ENCODE results near the gene PLCG2.
"Not testable (repeated sequence)": the region's sequence is repeated elsewhere in the genome, so short reads cannot be mapped to it uniquely, and the experiment has no call there.

Gene PLCG2

DNA sequence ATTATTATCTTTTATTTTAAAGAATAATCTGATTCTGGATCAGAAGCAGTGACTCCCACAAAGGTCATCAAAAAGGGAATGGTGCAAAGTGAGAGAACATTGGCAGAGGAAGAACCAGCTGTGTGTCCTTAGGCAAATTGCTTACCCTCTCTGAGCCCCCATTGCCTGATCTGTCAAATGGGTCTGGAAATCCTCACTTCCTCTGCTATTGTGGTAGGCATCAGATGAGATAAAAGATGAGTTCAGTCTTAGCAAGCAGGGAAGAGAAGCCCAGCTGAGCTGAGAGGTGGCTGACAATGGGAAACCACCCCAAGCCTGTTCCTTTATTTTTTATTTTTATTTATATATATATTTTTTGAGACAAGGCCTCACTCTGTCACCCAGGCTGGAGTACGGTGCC lies 24.2 kb upstream of the PLCG2 start:
- DNase-seq (ENCODE audit: low read depth) = no peak

DNA sequence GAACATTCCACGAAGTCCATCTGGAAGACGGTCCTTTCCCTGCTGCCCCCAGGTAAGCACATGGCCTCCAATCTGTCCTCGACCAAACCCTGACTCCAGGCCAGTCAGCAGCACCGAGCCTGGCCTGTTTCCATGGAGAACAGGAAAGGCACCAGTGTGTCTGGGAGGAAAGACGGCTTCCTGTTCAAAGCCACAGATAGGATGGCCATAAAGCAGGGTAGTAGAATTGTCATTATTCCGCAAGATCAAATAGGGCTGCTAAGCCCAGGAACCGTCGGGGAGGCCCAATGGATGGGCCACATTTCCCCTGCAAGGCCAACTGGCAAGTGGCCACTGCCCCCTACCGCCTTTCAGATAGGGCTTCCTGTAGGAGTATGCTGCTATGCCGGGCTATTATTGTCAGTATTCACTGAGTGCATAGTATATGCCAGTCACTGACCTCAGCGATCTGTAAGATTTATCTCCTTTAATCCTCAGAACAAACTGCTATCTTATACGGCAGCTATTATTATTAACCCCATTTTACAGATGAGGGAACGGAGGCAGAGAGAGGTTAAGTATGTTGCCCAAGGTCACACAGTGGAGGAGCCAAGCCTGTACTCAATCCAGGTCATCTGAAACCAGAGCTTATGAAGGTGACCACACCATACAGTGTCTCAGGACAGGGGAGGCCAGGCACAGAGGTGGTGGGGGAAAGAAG lies 23.0 kb upstream of the PLCG2 start:
- no peak for DNase-seq (ENCODE audit: low read depth)

DNA sequence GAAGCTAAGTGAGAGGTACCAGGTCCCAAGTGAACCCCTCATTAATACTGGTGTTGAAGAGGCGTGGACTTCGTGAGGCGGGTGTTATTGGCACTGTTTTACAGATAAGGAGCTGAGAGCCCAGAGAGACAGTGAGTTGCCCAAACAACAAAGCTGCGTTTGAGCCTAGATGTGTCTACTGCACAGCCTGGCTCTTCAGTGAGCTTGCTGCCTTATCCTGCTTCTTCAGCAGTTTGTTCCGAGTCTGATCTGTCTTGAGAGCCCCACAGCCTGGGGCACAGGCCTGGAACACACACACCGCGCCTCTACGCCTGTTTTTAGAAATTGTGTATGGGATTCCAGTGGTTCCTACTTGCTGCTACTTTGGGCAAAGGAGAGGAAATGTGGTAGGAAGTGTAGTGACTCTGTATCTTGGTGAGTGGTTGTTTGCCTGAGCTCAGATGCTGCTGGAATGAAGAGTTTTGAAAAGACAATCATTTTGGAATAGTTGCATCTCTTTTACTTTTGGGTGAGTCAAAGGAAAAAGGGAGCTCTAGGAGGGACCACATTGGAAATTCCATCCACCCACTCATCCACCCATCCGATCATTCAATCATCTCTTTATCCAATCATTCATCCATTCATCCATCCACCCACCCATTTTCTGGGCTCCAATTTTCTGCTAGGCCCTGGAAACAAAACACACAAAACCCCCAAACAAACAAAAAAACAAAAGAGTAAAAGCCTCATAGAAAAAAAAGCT lies 22.3 kb upstream of the PLCG2 start:
- no peak for DNase-seq (ENCODE audit: low read depth)

DNA sequence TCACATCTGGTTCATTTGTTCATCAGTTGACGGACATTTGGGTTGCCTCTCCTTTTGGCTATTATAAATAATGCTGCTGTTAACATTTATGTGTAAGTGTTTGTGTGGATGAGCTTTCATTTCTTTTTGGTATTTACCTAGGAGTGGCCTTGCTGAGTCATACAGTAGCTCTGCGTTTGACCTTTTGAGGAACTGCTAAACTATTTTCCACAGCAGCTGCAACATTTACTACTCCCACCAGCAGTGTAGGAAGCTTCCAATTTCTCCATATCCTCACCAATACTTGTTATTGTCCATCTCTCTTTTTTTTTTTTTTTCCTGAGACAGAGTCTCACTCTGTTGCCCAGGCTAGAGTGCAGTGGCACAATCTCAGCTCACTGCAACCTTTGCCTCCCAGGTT lies 20.7 kb upstream of the PLCG2 start:
- no peak for DNase-seq (ENCODE audit: low read depth)

DNA sequence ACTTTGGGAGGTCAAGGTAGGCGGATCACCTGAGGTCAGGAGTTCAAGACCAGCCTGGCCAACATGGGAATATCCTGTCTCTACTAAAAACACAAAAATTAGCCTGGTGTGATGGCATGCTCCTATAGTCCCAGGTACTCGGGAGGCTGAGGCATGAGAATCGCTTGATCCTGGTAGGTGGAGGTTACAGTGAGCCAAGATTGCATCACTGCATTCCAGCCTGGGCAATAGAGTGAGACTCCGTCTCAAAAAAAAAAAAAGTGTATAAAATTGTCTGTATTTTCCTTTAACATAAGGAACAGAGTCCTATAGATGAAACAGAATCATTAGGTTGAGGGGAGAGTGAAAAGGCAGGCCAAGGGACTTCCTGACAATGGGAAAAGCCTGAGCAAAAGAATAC lies 16.8 kb upstream of the PLCG2 start:
- DNase-seq (ENCODE audit: low read depth) = not testable (repeated sequence)

DNA sequence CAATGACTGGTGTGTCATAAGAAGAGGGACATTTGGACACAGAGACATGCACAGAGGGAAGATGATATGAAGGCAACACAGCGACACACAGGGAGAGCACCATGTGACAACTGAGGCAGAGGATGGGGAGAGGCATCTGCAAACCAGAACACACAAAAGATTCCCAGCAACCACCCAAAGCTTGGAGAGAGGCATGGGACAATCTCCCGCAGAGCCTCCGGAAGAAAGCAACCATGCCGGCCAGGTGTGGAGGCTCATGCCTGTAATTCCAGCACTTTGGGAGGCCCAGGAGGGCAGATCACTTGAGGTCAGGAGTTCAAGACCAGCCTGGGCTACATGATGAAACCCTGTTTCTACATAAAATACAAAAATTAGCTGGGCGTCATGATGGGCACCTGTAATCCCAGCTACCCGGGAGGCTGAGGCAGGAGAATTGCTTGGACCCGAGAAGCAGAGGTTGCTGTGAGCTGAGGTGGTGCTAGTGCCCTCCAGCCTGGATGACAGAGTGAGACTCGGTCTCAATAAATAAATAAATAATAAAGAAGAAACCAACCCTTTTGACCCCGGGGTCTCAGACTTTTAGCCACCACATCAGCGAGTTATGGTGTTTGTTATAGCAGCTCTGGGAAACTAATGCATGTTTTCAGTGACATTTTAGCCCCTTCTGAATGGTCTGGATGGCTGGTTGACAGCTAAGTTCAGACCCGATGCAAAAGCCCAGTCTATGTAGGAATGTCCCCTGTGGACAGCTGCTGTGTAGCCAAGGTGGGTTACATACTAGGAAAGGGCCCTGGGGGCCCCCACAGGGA lies 13.8 kb upstream of the PLCG2 start:
- no peak for DNase-seq (ENCODE audit: low read depth)

DNA sequence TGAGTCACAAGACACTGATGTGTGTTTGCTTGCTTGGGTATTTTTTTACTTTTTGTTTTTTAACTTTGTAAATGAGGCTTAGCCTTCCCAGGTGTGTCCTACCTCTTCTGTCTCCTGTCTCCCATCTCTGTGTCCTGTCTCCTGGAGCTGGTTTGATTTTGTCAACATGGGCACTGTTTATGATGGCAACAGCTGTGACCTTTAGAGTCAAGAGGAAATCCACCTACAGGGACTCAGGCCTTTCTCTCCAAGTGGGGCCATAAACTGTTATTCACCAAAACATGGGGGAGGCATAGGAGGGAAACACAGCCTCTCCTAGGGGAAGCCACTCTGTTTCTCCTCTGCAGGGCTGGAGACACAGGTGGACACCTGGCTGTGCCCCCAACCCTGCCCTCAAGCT lies 13.1 kb upstream of the PLCG2 start:
- DNase-seq (ENCODE audit: low read depth) = no peak

DNA sequence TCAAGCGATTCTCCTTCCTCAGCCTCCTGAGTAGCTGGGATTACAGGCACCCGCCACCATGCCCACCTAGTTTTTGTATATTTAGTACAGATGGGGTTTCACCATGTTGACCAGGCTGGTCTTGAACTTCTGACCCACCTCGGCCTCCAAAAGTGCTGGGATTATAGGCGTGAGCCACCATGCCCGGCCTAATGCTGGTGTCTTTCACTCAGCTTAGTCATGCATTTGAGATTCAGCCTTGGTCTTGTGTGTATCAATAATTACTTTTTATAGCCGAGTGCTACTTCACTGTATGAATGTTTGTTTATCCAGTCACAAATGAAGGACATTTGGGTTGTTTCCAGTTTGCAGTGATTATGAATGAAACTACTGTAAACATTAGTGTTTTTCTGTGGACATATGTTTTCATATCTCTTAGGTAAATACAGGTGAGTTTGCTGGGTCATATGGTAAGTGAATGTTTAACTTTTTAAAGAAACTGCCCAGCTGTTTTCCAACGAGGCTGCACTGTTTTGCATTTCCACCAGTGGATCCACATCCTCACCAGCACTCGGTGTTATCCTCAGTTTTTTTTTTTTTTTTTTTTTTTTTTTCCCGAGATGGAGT lies 11.0 kb upstream of the PLCG2 start:
- no peak for DNase-seq (ENCODE audit: low read depth)

DNA sequence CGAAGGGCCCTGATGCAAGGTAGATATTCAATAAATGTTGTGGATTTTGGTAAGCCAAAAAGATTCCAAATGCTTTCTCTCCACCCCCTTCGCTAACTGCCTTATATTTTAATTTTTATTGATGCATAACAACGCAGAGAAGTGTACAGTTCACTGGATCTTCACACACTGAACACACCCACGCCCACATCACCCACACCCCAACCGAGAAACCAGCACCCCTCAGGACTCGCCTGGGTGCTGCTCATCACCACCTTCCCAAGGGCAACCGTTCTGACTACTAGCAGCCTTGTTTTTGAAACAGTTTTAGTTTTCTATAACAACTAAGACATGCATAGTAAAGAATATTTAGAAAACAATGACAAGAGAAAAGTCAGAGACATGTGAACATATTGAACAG lies 9.1 kb upstream of the PLCG2 start:
- no peak for DNase-seq (ENCODE audit: low read depth)

DNA sequence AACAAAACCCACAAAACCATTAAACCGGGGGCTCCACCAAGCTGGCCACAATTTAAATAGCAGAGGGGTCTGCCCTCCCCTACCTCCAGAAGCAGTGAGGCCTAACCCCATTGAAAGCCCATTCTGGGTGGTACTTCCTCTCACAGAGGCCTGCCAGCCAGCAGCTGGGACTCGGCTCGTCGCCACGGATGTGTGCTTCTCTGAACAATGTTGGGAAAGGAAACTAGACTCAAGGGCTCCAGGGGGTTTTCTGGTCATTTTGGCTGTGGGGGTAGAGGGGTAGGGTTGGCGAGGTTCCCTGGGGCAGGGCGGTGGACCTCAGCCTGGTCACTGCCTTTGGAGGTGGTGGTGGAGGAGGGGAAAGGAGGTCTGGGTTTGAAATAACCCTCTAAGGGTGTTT lies 4.7 kb upstream of the PLCG2 start:
- DNase-seq (ENCODE audit: low read depth) = no peak

DNA sequence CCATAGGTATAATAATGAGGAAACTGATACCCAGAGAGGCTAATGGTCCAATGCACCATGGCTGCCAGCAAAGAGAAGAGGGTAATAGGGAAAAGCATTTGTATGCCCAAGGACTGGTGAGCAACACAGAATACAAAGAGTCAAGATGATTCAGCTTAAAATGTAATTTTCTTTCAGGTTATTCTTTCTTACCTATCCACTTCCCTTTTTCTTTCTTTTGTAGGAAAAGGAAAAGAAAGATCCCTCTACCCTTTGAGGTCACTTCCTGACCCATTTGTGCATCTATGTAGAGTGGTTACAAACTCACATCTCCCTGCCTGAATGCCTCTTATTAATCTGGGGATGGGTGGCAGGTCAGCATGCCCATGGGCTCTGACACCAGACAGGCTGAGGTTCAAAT lies 3.5 kb upstream of the PLCG2 start:
- DNase-seq (ENCODE audit: low read depth) = no peak

DNA sequence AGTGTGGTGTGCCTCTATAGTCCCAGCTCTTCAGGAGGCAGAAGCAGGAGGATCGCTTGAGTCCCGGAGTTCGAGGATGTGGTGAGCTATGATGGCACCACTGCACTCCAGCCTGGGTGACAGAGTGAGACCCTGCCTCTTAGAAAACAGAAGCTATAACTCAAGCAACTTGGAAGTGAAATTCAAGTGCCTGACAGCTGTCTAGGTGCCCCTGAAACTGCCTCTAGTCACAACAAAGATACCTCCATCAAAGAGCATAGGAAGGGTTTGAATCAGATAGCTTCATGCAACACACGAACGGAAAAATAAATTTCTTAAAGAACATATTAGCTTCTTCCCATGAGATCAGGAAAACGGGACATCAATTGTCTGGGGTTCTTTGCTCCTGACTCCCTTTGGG lies 860 bp upstream of the PLCG2 start:
- no peak for DNase-seq (ENCODE audit: low read depth)

DNA sequence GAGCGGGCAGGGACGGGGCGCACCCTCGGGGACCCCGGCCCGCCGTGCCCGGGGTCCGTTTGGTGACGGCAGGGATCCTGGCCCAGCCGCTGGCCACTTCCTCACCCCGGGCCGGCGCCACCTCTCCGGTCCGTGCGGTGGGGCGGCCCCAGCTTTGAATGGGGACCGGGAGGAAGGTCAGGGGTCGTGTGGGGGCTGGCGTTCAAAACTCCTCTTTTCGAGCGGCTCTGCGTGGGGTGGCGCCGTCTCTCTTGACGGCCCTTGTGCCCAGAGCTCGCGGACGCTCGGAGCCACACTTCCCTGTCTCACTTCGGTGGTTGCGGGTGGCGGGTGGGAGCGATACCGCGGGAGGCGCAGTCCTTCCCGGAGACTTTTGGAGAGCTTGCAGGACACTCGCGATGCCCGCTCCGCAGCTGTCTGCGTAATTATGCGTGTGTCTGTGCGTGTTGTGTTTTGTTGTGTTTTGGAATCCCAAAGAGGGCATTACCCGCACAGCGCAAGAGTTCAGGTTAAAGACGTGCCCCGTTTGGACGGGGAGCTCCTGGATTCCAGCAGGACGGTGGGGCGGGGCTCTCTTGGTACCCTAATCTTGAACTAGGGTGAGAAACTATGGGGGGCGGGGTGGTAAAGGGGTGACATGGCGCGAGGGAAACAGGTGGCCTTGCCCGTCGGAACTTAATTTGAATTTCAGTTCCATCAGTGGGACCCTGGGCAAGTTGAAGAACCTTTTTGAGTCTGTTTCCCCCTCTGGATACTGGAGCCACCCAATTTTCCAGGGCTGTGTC lies 637 bp downstream of the PLCG2 start:
- DNase-seq (ENCODE audit: low read depth) = no peak

DNA sequence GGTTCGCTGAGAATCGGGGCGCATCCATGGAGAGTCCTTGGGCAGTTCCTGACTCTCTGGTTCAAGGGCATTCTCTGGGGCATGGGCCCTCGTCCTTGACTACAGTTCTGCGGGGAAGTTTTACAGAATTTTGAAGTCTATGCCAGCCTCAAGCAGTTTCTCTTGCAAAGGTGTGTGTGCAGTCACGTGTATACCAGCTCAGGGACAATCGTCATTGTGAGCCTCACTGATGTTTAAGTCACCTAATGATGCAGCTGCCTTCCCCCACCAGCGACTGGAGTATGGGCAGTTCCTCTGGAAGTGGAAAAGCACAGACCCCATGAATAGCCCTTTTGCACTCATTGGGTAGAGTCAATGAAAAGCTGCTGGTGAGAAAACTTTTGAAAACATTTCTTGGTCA lies 1.3 kb downstream of the PLCG2 start:
- DNase-seq (ENCODE audit: low read depth) = no peak

DNA sequence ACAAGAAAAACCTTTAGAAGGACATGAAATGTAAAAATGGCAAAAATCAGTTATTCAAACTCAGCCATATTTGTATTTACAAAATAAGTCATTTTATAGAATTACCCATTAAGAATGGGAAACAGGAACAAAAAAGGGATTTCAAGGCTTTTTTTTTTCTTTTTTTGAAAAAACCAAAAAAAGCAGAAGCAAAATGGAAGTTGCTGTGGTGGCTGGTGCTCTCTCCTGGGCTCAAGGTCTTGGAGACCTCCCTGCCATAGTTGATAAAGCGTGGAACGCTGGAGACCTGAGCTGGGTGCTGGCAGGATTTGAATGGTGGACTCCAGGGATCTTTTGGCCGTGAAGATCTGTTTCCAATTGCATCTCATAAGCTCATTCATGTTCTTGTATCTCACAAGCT lies 3.1 kb downstream of the PLCG2 start:
- no peak for DNase-seq (ENCODE audit: low read depth)

DNA sequence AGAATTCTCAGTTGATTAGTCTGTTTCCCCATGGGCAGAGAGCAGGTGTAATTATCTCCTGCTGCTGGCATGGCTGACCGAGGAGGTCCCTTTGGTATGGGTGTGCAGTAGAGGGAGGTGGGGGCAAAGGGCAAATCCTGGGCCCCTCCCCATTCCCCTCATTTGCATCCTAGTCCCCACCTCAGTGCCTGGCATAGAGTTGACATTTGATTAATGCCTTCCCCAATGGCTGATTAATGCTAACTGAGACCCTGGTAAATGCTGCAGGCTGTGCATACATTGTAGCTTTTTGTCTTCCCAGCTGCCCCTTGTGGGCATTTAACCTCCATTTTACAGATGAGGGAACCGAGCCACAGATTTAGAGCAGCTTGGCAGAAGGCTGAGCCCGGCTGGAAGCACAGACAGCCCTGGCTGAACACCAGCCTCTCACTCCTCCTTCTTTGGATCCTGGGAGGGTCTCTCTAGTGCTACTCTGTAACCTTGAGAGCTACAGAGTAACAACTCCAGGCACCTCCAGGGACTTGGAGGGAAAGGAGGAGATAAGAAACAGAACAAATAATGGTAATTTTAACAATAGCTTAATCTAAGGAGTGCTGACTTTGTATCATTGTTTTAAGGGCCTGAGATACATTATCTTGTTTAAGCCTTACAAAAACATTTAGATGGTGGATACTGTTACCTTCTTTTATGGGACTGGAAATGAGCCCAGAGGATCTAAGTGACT lies 5.1 kb downstream of the PLCG2 start:
- DNase-seq (ENCODE audit: low read depth) = no peak

DNA sequence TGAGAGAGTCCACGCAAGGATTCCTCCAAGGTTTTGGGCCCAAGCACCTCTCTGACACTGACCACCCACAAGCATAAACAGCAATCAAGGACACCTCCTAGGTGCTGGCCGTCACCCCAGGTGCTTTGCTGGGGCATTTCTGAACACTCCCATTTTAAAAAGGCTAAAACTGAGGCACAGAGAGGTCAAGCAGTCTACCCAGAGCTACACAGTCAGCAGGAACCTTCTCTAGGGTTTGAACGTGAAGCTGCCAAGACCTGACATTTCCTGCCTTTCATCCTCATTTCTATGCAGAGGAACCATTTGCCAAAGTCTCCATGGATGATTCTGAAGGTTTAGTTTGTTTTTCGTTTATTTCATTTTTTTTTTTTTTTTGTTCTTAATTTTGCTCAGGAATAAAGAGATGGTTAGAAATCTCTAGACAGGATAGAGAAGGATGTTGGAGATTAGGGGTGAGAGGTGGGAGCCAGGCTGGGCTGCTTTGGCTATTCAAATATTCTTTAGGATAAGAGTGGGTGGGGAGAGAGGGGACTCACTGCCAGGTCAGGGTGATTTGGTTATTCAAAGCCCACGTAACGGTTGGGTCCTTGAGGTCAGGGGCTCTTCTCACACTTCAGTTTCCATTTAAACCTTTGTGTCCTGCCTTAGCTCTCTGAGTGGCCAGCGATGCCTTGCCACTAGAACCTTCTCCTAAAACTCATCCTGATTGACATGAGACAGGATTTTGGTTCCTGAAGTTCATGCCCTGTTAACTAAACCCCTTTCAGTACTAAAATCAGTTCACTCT lies 6.2 kb downstream of the PLCG2 start:
- no peak for DNase-seq (ENCODE audit: low read depth)

DNA sequence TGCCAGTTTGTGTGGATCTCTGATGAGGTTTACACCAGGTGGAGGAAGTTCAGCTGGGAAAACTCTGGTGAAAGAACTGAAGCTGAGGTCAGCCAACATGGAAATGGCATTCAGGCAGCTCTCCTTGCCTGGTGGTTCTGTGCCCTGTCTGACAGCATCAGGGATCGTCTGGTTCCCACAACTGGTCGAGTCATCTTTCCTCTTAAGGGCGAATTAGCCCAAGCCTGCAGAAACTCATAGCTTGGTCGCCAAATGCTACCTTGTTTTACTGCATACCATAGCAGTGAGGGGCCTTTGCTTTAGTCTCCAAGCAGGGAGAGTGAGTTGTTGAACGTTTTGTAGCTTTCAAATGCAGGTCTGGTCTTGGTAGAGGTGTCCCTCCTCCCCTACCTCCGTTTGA lies 7.2 kb downstream of the PLCG2 start:
- DNase-seq (ENCODE audit: low read depth) = no peak

DNA sequence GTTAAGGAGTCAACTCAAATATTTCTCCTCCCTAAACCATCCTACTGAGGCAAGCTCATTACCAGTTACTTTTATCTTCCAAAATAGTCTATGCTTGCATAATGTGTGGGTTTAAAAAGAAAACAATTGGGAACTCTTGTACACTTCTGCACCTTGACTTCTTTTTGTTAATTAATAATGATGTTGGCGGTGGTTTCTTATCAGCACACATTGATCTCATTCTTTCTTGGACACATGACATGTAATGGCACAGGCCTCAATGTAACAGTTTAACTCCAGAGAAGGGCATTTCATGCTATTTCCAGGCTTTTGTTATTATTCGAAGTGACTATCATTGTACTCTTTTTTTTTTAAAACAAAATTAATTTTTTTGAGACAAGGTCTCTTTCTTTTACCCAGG lies 7.8 kb downstream of the PLCG2 start:
- no peak for DNase-seq (ENCODE audit: low read depth)

DNA sequence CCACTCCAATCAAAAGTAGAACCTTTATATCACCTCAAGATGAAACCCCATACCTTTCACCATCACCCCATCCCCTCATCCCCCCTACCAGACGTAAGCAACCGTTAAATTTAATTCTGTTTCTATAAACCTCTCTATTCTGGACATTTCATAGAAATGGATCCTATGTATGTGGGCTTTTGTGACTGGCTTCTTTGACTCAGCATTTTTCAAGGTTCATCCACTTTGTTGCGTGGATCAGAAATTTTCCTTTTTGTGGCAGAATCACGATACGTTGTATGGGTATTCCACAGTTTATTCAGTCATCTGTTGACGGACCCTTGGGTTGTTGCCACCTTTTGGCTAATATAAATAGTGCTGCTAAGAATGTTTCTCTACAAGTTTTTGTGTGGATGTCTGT lies 8.6 kb downstream of the PLCG2 start:
- no peak for DNase-seq (ENCODE audit: low read depth)

Measured in GM04504 (cell line).